GM19351 (cell line): Measurements from ENCODE around the gene ITGAV.
"Not testable (repeated sequence)": the region's sequence is repeated elsewhere in the genome, so short reads cannot be mapped to it uniquely, and the experiment has no call there.

Experiments used
- ATAC-seq: cut with Tn5 transposase; IDR thresholded peaks from one replicate; pipeline ENCODE4 v1.9.1; 2021; ENCODE audit warnings: mild to moderate bottlenecking, moderate library complexity; ENCODE audit not compliant: unreplicated experiment

The ITGAV gene

GRCh38 chr2:186589612-186590349 lies at the start of gene ITGAV:
TSS of gene ITGAV (plus strand) at chr2:186590056. CDS start at chr2:186590339, 283 bp downstream.
- ATAC-seq = peak; percentile 89

DNA sequence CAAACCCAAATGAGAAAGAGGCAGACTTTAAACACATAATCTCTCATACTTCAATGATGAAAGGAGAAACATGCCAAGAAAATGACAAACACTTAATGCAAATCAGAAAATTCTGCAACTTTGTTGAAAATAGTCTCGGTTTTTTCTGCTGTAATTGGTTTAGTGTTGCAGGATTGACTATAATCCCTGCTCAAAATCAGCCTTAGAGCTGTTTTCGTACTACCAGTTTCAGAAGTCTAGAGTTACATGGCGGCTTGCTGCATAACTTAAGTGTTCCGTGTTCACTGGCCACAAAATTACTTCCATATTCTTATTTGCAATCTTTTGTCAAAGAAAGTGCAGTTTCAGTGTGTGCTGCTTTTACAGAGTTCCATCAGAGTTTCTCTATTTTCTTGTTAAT lies 48.9 kb upstream of the ITGAV start:
- no peak for ATAC-seq

DNA sequence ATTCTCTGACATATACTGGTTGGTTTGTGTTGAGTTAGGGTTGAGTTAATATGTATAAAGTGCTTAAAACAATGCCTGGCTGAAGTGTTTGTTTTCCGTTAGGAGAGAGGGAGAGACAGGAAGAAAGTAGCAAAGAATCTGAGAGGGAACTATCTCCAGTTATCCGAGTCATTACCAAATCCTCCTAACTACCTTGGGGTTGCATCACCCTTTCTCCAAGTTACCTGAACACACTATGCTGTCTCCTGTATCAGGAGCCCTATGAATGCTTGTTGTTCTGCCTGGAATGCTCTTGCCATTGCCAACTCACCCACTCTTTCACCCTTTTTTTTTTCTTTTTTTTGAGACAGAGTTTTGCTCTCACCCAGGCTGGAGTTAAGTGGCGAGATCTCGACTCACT lies 47.9 kb upstream of the ITGAV start:
- no peak for ATAC-seq

- ATAC-seq = no peak
Measured at GRCh38 chr2:186543561-186544131, 46.2 kb upstream of the ITGAV start.

DNA sequence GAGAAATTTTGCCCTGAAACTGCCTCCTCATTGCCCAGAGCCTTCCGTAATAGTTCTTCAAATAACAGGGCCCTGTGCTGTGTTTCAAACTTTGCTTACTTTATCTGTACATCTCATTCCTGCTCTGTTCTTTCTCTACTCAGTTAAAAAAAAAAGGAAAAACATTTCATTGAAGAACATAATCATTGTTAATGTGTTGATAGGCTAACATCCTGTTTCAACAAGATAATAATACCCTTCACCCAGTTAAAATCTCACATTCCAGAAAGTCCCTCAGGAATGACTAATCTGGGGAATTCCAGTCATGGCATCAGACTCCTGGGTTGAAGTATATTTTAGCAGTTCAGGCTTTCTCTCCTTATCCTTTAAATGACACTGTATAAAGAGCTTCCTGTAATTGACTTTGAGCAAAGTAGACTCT lies 45.6 kb upstream of the ITGAV start:
- no peak for ATAC-seq

DNA sequence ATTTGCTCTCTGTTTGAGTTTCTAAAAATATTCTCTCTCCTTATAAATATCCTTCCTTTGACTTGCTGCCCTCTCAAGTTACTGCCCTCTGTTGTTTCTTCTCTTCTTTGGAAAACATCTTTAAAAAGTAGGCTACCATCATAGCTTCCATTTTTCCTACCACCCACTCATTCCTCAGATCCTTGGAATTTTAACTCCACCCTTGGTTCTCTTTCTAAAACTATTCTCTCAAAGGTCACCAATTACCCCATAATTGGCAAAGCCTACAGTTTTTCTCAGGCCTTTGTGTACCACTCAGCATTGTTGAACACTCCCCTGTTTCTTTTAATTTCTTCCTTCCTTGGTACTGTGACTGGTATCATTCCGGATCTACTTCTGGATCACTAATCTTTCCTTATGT lies 43.0 kb upstream of the ITGAV start:
- no peak for ATAC-seq

DNA sequence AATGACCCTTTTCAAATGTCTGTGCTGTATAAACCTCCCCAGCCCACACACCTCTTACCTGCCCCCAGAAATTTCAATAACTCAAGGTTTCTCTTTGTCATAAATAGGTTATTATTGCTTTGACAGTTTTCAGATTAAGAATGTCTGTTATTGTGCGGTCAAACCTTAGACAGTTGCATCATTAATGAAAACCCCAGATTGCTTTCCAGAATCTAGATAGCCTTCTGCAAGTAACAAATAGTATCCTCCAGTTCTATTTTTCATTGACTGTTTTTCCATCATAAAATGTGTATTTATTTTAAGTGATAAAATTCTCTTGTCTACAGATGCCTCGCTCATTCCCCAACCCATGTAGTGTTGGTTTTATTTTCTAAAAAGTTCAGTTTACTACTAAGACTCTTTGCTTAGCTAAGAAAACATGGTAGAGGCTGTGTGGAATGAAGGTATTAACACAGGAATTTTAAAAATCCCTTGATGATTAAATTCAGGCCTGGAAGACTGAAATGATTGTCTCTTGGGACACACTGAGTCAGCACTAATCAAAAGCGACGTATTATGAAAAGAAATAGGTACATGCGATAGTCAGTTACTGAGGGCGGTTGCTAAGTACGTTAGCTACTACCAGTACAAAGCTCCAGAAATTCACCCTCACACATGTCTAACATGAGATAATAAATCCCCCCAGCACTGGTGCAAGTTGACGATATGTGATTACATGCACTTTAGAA lies 38.4 kb upstream of the ITGAV start:
- ATAC-seq = no peak

- ATAC-seq = no peak
Measured at GRCh38 chr2:186554429-186554828, 35.4 kb upstream of the ITGAV start.

DNA sequence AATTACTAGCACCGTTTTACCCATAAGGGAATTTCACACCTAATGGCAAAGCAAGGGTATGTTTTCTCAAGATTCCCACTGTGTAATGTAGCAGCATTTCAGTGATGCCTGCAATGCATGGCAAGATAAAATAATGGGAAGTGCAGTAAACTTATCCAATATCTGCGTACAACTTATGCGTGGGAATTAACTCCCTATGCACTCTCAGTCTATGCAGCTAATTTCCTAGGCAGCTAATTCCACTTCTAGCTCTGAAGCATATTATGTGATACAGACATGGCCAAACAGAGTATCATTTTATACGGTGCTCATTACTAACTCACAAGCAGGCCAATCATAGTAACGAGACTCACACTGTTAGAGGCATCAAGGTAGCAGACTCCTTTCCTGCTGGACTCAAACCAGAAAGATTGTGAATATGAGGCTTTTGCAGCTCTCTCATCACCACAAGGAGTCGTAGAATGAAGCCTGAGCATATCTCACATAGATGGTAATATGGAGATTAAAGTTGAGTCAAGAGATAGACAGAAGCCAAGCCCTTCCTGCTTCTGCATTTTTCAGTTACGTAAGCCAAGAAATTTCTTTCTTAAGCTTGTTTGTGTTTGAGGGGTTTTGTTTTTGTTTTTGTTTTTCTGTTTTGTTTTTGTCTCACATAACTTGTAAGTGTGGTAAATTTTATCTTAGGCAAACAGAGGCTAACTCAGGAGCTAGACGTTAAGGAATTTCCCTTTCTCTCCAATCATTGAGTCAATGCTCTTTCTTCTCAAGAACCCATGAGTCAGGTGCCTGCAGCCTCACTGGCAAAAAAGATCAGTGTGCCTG lies 34.8 kb upstream of the ITGAV start:
- no peak for ATAC-seq

- ATAC-seq = no peak
Measured at GRCh38 chr2:186558512-186559276, 31.2 kb upstream of the ITGAV start.

- ATAC-seq = peak; percentile 68
Measured at GRCh38 chr2:186559370-186559769, 30.5 kb upstream of the ITGAV start.

DNA sequence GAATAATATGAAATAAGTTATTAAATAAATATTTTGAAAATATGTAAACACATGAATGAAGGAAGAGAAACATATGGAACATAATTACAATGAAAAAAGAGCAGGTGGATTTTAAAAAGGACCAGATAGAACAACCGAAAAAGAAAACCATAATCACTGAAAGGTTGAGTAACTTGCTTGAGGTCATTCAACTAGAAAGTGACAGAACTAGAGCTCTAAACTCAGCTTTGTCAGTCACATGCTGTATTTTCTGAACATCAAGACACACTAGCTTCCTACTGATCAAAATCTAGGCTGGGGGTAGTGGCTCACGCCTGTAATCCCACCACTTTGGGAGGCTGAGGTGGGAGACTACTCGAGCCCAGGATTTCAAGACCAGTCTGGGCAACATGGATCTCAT lies 30.0 kb upstream of the ITGAV start:
- peak; percentile 87 for ATAC-seq

GRCh38 chr2:186560254-186560653 lies 29.6 kb upstream of the ITGAV start:
- ATAC-seq = no peak

- ATAC-seq = no peak
Measured at GRCh38 chr2:186561467-186562208, 28.2 kb upstream of the ITGAV start.

- ATAC-seq = no peak
Measured at GRCh38 chr2:186562209-186562578, 27.7 kb upstream of the ITGAV start.

- ATAC-seq = not testable (repeated sequence)
Measured at GRCh38 chr2:186568600-186568999, 21.3 kb upstream of the ITGAV start.

DNA sequence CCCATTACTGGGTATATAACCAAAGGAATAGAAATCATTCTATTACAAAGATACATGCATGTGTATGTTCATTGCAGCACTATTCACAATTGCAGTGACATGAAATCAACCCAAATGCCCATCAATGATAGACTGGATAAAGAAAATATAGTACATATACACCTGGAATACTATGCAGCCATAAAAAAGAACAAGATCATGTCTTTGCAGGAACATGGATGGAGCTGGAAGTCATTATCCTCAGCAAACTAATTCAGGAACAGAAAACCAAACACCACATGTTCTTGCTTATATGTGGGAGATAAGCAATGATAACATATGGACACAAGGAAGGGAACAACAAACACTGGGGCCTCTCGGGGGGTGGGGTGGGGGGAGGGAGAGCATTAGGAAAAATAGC lies 20.7 kb upstream of the ITGAV start:
- not testable (repeated sequence) for ATAC-seq

DNA sequence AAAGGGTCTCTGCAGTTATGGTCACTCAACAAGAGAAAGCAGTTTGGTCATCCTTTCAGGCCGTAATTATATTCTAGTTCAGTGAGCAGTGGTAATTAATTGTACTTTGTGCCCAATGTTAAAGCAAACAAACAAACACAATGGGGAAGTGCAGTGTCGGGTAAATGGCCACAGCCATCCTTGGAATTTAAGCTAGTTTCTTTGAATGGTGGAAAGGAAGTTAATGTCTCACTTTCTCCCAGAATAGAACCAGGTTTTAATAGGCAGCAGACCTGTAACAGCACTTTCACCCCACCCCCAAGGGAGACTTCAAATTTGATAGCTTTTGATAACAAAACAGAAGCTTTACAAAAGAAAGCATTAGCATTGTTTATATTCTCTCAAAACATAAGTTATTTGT lies 20.0 kb upstream of the ITGAV start:
- ATAC-seq = no peak

DNA sequence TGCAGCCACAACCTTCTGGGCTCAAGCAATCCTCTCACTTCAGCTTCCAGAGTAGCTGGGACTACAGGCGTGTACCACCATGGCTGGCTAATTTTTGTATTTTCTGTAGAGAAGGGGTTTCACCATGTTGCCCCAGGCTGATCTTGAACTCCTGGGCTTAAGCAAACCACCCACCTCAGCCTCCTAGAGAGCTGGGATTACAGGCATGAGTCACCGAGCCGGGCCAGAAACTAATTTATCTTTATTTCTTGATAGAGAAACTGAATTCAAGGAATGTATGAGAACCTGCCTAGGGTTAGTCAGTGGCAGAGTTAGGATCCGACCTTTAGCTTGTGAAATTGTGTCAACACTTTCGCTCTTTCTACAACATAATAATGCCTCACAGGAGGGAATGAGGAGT lies 19.3 kb upstream of the ITGAV start:
- ATAC-seq = no peak

DNA sequence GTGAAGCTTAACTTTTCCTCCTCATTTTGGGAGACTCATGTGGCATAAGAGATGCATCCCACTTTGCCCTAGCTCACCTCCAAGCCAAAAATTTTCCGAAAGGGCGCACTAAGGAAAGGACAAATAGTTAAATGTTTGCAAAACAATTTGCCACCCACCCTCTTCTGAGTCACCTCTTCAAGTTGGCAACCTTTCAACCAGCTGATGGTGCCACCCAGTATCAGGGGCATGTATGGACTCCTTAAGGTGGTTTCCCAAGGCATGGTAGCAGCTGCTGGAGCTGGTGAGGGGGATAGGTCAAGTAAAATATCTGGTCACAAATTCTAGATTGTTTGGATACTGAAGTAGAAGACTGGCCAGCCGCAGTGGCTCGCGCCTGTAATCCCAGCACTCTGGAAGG lies 17.2 kb upstream of the ITGAV start:
- no peak for ATAC-seq
